ENCODE data around the gene CTDNEP1.

DNA sequence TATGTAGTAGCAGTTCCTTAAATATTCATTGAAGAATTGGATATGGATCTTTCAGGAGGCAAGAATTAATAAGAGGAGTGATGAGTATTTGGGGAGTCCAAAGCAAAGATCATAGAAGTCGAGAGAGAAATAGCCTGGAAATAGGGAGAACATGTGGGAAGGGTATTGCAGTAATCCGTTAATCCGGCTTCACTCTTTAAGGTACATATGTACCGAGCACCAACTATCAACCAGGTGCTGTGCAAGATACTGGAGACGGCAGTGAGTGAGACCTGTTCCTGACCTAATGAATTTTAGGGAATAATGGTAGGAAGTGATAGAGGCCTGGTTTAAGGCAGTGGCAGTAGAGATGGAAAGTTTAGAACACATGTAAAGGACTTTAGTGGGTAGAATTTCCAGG lies 1.5 kb upstream of the CTDNEP1 start:
- TF ChIP-seq, protein P1, sequence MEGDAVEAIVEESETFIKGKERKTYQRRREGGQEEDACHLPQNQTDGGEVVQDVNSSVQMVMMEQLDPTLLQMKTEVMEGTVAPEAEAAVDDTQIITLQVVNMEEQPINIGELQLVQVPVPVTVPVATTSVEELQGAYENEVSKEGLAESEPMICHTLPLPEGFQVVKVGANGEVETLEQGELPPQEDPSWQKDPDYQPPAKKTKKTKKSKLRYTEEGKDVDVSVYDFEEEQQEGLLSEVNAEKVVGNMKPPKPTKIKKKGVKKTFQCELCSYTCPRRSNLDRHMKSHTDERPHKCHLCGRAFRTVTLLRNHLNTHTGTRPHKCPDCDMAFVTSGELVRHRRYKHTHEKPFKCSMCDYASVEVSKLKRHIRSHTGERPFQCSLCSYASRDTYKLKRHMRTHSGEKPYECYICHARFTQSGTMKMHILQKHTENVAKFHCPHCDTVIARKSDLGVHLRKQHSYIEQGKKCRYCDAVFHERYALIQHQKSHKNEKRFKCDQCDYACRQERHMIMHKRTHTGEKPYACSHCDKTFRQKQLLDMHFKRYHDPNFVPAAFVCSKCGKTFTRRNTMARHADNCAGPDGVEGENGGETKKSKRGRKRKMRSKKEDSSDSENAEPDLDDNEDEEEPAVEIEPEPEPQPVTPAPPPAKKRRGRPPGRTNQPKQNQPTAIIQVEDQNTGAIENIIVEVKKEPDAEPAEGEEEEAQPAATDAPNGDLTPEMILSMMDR (IDR thresholded peaks at IDR 0.05), result no peak
- no peak for TF ChIP-seq POLR2A (IDR thresholded peaks at IDR 0.05)
